K562 (cell line): ENCODE results near the gene VAC14. TPM values are rescaled to one million over a fixed set of nuclear protein-coding genes. Genes with fewer than 3 reads are reported as not detected.

Experiments
- ATAC-seq: fragments of 200-7000 bp; cut with Tn5 transposase; 3 replicates; pipeline ENCODE4 v1.9.1; 2020; ENCODE audit warnings: moderate library complexity
- BruUV-seq: library from RNA; stranded (reverse); fragments of 400-500 nt; replicated peaks from 2 replicates; lab custom pipeline; 2021; lab: Mats Ljungman, UMichigan
- CTCF ChIA-PET: fragments of 300-600 bp; formaldehyde crosslinking; extraction: SDS; loops from one replicate; lab custom pipeline; 2021; ENCODE audit warnings: low intra/inter-chr PET ratio; lab: Yijun Ruan, JAX
- POLR2A ChIA-PET: fragments of 300-600, 350-650 bp; sonication (Branson Sonifier 250); formaldehyde crosslinking; extraction: SDS; loops from one replicate; lab custom pipeline; 2021; ENCODE audit warnings: antibody characterized with exemption, inconsistent platforms; lab: Yijun Ruan, JAX
- DNase-seq, 4 experiments: peaks; one replicate each; pipeline versions ENCODE4 v3.0.0 to v3.0.0-alpha.2; 2011 to 2018; ENCODE audit warnings: low spot score in 3 of 4, mixed read lengths in 3 of 4; ENCODE audit errors: extremely low read depth in 1 of 4
- FAIRE-seq: peaks from 2 replicates; lab custom pipeline; 2011; peaks lifted over from hg19 to GRCh38; lab: Jason Lieb, UNC
- H2AFZ ChIP-seq: 2 replicates; pipeline ENCODE4 v1.6.0; 2011; ENCODE audit warnings: low read depth, low read length, control low read depth, inconsistent platforms
- H3K27ac ChIP-seq: fragments of 200-600 bp; 3 replicates; pipeline ENCODE4 v1.8.0; 2011; ENCODE audit warnings: low read depth, mild to moderate bottlenecking, control low read depth, inconsistent platforms, low read length, moderate library complexity, mixed read lengths; ENCODE audit errors: extremely low read depth
- H3K27me3 ChIP-seq, 2 experiments: fragments of 300-600 bp in 1 of 2; 2 replicates in 1 of 2; 3 replicates in 1 of 2; pipeline versions ENCODE4 v1.6.0 to v1.8.0; 2011; ENCODE audit warnings: inconsistent platforms in 2 of 2, low read length in 2 of 2, mild to moderate bottlenecking in 1 of 2, mixed read lengths in 1 of 2, moderate library complexity in 1 of 2; ENCODE audit not compliant: control insufficient read depth in 2 of 2, insufficient read depth in 2 of 2
- H3K36me3 ChIP-seq: fragments of 300-600 bp; 3 replicates; pipeline ENCODE4 v1.8.0; 2011; ENCODE audit warnings: mild to moderate bottlenecking, low read length, inconsistent platforms; ENCODE audit not compliant: control insufficient read depth, insufficient read depth
- H3K4me1 ChIP-seq, 2 experiments: fragments of 200-600 bp in 1 of 2; replicated peaks in 1 of 2; 2 replicates in 1 of 2; 3 replicates in 1 of 2; pipeline versions ENCODE4 v1.5.1 to v1.8.0; 2011; ENCODE audit warnings: inconsistent platforms in 2 of 2, low read length in 2 of 2, mild to moderate bottlenecking in 1 of 2, mixed read lengths in 1 of 2, moderate library complexity in 1 of 2; ENCODE audit not compliant: control insufficient read depth in 2 of 2, insufficient read depth in 2 of 2
- H3K4me2 ChIP-seq: 2 replicates; pipeline ENCODE4 v1.6.1; 2011; ENCODE audit warnings: low read length, control low read depth, inconsistent platforms, mixed read lengths; ENCODE audit not compliant: insufficient read depth
- H3K4me3 ChIP-seq: fragments of 200-600 bp; sonication (generic), shearing (Covaris generic); 2 replicates; pipeline ENCODE4 v1.5.1; 2016; ENCODE audit warnings: control low read depth, inconsistent platforms
- H3K79me2 ChIP-seq: fragments of 200-600 bp; 3 replicates; pipeline ENCODE4 v1.8.0; 2011; ENCODE audit warnings: low read length, inconsistent platforms; ENCODE audit not compliant: control insufficient read depth, insufficient read depth
- H3K9ac ChIP-seq, 2 experiments: 2 replicates each; pipeline versions ENCODE4 v1.6.0 to v1.6.1; 2011; ENCODE audit warnings: low read depth in 2 of 2, low read length in 2 of 2, control low read depth in 1 of 2, inconsistent platforms in 1 of 2, mild to moderate bottlenecking in 1 of 2, mixed read lengths in 1 of 2; ENCODE audit not compliant: insufficient read depth in 1 of 2
- H3K9me1 ChIP-seq: one replicate; pipeline ENCODE4 v1.6.0; 2011; ENCODE audit warnings: inconsistent platforms, mild to moderate bottlenecking, low read length, moderate library complexity; ENCODE audit not compliant: control insufficient read depth, insufficient read depth
- H3K9me3 ChIP-seq: replicated peaks from 2 replicates; pipeline ENCODE4 v1.5.1; 2011; ENCODE audit warnings: low read depth, low read length, inconsistent platforms; ENCODE audit not compliant: control insufficient read depth, insufficient read depth
- H4K20me1 ChIP-seq: replicated peaks from 2 replicates; pipeline ENCODE4 v1.6.1; 2011; ENCODE audit warnings: low read length, inconsistent platforms, mixed read lengths; ENCODE audit not compliant: control insufficient read depth, insufficient read depth
- BACH1 ChIP-seq: fragments of 200-800 bp; sonication (Bioruptor generic); IDR thresholded peaks from 2 replicates; pipeline ENCODE4 v1.6.1; 2016; ENCODE audit warnings: missing genetic modification characterization, missing compliant biosample characterization
- FOS ChIP-seq: IDR thresholded peaks from 3 replicates; pipeline ENCODE4 v1.6.1; 2011; ENCODE audit not compliant: insufficient read length; ENCODE audit errors: extremely low read depth
- LARP7 ChIP-seq: fragments of 450-650 bp; IDR thresholded peaks from 2 replicates; pipeline ENCODE4 v1.6.1; 2016
- PHF8 ChIP-seq: fragments of 200-600 bp; sonication (generic); IDR thresholded peaks from 2 replicates; pipeline ENCODE4 v1.6.1; 2012; ENCODE audit warnings: mixed run types, mild to moderate bottlenecking, inconsistent platforms, low read length, moderate library complexity, borderline replicate concordance
- ZNF41 ChIP-seq: fragments of 250-450 bp; sonication (Bioruptor Pico); conservative IDR thresholded peaks from 2 replicates; pipeline ENCODE4 v1.4.0; 2020; ENCODE audit warnings: mild to moderate bottlenecking
- ZNF778 ChIP-seq: fragments of 450-650 bp; formaldehyde crosslinking; IDR thresholded peaks from 2 replicates; pipeline ENCODE4 v1.4.0; 2020; ENCODE audit warnings: mild to moderate bottlenecking, moderate library complexity
- WGBS: fragments of 100-300 bp; shearing (Covaris generic); methylation state at CpG from one replicate; pipeline ENCODE4 v1.1.6; 2016; ENCODE audit warnings: low coverage, mixed read lengths; ENCODE audit not compliant: insufficient coverage; ENCODE audit errors: missing lambda C conversion rate; 5-methylcytosine and 5-hydroxymethylcytosine counted together
- in situ Hi-C: fragments of 300-500 bp; cut with MboI; formaldehyde crosslinking; loops from 4 replicates; pipeline ENCODE4 v1.15.0; 2018; ENCODE audit warnings: inconsistent platforms, mixed read lengths
- intact Hi-C: fragments of 100-400 bp; cut with micrococcal nuclease; formaldehyde crosslinking; loops from 2 replicates; pipeline ENCODE4 v1.14.2; 2022
- polyA plus RNA-seq, 8 experiments: library from polyadenylated mRNA; depleted of rRNA in 4 of 8; stranded (reverse) in 5 of 8; unstranded in 3 of 8; fragments of >200 nt; fragmentation: Nextera tagmentation in 2 of 8; fragmentation: Illumina TruSeq in 1 of 8; extraction: Ambion mirVana in 2 of 8; extraction: Trizol in 1 of 8; gene quantifications; 2 replicates each; pipeline versions ENCODE4 v1.2.1 to v1.2.3, GENCODE V29; 2011 to 2014; ENCODE audit warnings: inconsistent platforms in 1 of 8, missing spikeins in 1 of 8
- total RNA-seq, 7 experiments: library from RNA; depleted of rRNA in 6 of 7; stranded (reverse); fragments of >200 nt in 6 of 7; fragmentation: Illumina TruSeq in 2 of 7; extraction: Trizol in 2 of 7; gene quantifications; 2 replicates each; pipeline versions ENCODE4 v1.2.1 to v1.2.3, GENCODE V29; 2011 to 2021; ENCODE audit warnings: low replicate concordance in 1 of 7
- TF ChIP-seq, protein P1 (sequence below): sonication (generic); formaldehyde crosslinking; IDR thresholded peaks from 2 replicates; pipeline ENCODE4 v1.8.0; 2023; ENCODE audit warnings: mild to moderate bottlenecking, missing genetic modification reagents
- TF ChIP-seq, protein P2 (sequence below): fragments of 250-450 bp; sonication (Bioruptor Pico); IDR thresholded peaks from 2 replicates; pipeline ENCODE4 v1.4.0; 2020; ENCODE audit warnings: mild to moderate bottlenecking, moderate library complexity, borderline replicate concordance
- TF ChIP-seq, protein P3 (sequence below): IDR thresholded peaks from 2 replicates; pipeline ENCODE4 v1.6.1; 2012; ENCODE audit warnings: low read depth, low read length, improper control_type of control experiment, borderline replicate concordance

VAC14 gene
- total and polyA plus RNA-seq, 9 of the 15 experiments (the other 6 are each of a cell fraction or from before 2014, with no cell fraction given) = 1.3 to 41.6 (median 26.6) TPM

DNA sequence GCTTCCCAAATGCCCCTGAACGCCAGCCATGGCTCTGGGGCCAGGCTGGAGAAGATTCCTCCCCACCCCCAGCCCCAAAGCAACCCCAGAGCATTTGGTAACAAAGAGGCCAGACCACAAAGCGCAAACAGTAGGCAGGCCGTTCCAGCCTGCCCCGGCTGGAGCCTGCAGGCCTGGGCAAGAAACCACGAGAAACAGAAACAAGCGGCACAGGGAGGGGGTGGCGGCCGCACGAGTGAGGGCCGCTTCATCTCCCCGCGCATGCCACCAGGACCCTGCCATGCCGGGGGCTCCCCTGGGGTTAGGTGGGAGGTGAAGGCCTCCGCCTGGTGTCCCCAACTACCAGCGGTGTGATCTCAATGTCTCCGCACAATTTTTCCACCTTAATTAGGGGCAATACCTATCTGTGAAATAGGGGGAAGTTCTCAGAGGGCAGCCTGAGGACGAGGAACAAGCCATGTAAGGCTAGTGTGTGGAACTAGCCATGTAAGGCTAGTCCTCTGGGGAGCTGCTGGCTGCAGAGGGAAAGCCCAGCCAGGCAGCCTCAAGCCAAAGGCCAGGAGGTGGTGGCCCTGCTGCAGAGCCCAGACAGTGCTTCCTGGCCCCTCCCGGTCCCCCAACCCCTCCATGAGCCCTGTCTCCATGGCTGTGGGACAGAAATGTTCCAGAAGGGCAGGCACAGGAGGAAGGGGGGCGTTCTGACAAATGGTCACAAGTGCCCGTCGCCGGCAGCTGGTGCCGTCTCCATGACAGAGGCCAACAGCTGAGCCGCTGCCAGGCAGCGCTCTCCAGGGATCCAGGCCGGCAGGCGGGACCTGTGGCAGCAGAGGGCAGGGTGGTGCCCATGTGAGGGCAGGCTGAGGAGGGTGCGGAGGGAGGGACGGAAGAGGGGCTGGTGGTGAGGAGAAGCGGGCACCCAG lies 100.6 kb downstream of the VAC14 start:
- Histone ChIP-seq H3K4me2 (no peak overlapping the region), H3K27me3 (no peaks in the 10 kb centered on the region), H3K79me2 (no peaks in the 10 kb centered on the region), H4K20me1 (no peaks in the 10 kb centered on the region), H3K9ac (no peak overlapping the region), H2AFZ (no peak overlapping the region), H3K9me3 (no peaks in the 10 kb centered on the region), H3K36me3 (peaks cover 14% of the 10 kb centered on the region; the same call in 1 of the 3 replicates), H3K4me1 (peaks cover 16 to 82% of the 10 kb centered on the region in 2 experiments), H3K4me3 (no peak overlapping the region), H3K9me1 (peaks cover 4% of the 10 kb centered on the region), H3K27ac (no peak overlapping the region)
- FAIRE-seq = no peak
- TF ChIP-seq ZNF778 (CRISPR knock-in tag) = no peak
- TF ChIP-seq LARP7 = no peak
- no peak for TF ChIP-seq BACH1 (tag)
- no peak for TF ChIP-seq PHF8
- TF ChIP-seq FOS = no peak
- TF ChIP-seq, protein P1, sequence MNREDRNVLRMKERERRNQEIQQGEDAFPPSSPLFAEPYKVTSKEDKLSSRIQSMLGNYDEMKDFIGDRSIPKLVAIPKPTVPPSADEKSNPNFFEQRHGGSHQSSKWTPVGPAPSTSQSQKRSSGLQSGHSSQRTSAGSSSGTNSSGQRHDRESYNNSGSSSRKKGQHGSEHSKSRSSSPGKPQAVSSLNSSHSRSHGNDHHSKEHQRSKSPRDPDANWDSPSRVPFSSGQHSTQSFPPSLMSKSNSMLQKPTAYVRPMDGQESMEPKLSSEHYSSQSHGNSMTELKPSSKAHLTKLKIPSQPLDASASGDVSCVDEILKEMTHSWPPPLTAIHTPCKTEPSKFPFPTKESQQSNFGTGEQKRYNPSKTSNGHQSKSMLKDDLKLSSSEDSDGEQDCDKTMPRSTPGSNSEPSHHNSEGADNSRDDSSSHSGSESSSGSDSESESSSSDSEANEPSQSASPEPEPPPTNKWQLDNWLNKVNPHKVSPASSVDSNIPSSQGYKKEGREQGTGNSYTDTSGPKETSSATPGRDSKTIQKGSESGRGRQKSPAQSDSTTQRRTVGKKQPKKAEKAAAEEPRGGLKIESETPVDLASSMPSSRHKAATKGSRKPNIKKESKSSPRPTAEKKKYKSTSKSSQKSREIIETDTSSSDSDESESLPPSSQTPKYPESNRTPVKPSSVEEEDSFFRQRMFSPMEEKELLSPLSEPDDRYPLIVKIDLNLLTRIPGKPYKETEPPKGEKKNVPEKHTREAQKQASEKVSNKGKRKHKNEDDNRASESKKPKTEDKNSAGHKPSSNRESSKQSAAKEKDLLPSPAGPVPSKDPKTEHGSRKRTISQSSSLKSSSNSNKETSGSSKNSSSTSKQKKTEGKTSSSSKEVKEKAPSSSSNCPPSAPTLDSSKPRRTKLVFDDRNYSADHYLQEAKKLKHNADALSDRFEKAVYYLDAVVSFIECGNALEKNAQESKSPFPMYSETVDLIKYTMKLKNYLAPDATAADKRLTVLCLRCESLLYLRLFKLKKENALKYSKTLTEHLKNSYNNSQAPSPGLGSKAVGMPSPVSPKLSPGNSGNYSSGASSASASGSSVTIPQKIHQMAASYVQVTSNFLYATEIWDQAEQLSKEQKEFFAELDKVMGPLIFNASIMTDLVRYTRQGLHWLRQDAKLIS (CRISPR knock-in tag) = no peak
- TF ChIP-seq, protein P2, sequence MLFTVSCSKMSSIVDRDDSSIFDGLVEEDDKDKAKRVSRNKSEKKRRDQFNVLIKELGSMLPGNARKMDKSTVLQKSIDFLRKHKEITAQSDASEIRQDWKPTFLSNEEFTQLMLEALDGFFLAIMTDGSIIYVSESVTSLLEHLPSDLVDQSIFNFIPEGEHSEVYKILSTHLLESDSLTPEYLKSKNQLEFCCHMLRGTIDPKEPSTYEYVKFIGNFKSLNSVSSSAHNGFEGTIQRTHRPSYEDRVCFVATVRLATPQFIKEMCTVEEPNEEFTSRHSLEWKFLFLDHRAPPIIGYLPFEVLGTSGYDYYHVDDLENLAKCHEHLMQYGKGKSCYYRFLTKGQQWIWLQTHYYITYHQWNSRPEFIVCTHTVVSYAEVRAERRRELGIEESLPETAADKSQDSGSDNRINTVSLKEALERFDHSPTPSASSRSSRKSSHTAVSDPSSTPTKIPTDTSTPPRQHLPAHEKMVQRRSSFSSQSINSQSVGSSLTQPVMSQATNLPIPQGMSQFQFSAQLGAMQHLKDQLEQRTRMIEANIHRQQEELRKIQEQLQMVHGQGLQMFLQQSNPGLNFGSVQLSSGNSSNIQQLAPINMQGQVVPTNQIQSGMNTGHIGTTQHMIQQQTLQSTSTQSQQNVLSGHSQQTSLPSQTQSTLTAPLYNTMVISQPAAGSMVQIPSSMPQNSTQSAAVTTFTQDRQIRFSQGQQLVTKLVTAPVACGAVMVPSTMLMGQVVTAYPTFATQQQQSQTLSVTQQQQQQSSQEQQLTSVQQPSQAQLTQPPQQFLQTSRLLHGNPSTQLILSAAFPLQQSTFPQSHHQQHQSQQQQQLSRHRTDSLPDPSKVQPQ (CRISPR knock-in tag) = no peak
- TF ChIP-seq, protein P3, sequence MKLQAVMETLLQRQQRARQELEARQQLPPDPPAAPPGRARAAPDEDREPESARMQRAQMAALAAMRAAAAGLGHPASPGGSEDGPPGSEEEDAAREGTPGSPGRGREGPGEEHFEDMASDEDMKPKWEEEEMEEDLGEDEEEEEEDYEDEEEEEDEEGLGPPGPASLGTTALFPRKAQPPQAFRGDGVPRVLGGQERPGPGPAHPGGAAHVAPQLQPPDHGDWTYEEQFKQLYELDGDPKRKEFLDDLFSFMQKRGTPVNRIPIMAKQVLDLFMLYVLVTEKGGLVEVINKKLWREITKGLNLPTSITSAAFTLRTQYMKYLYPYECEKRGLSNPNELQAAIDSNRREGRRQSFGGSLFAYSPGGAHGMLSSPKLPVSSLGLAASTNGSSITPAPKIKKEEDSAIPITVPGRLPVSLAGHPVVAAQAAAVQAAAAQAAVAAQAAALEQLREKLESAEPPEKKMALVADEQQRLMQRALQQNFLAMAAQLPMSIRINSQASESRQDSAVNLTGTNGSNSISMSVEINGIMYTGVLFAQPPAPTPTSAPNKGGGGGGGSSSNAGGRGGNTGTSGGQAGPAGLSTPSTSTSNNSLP = no peak
- TF ChIP-seq ZNF41 (CRISPR knock-in tag) = no peak
- no TSS peak for BruUV-seq
- intact Hi-C loops = no loop called here
- WGBS = 82% methylated on average over 23 of the region's 30 CpGs
- no peak for DNase-seq
- ChIA-PET POLR2A (interaction anchor here (0.6 to 0.7 kb wide), 2 partner anchors 8 to 47 kb away, joined by 3 read pairs; no protein-coding TSS in a partner anchor), CTCF (no interaction called here)
- no peak for ATAC-seq
- in situ Hi-C loops = no loop called here
